B cell (primary cell): ENCODE measurements around the gene PTPRE. TPM values are rescaled to one million over a fixed set of nuclear protein-coding genes. Genes with fewer than 3 reads are reported as not detected.

Source experiments
- ATAC-seq: fragments of 200-7000 bp; cut with Tn5 transposase; one replicate; pipeline ENCODE4 v1.10.0; 2021; ENCODE audit warnings: low read depth, mild to moderate bottlenecking, moderate number of reproducible peaks, moderate library complexity
- CTCF ChIA-PET: fragments of 350-600 bp; sonication (Branson Sonifier 250); formaldehyde crosslinking; loops from one replicate; lab custom pipeline; 2021; ENCODE audit warnings: antibody characterized with exemption, inconsistent platforms; lab: Charles Lee
- POLR2A ChIA-PET: fragments of 350-600 bp; sonication (Branson Sonifier 250); formaldehyde crosslinking; loops from one replicate; lab custom pipeline; 2021; ENCODE audit warnings: antibody characterized with exemption; lab: Charles Lee
- DNase-seq: peaks from one replicate; pipeline ENCODE4 v3.0.0; 2013
- H2AFZ ChIP-seq: 2 replicates; pipeline ENCODE4 v1.6.1; 2012; ENCODE audit warnings: mild to moderate bottlenecking, low read depth, low read length; ENCODE audit not compliant: insufficient read depth, poor library complexity, severe bottlenecking
- H3K27ac ChIP-seq, 2 donors: 1 replicate in 1 of 2; 2 replicates in 1 of 2; pipeline ENCODE4 v1.5.1; 2012 to 2013; ENCODE audit warnings: low read length in 2 of 2, mild to moderate bottlenecking in 2 of 2, moderate library complexity in 1 of 2
- H3K27me3 ChIP-seq, 4 experiments: fragments of 200-600 bp in 1 of 4; sonication (generic) in 1 of 4; replicated peaks in 1 of 4; 1 replicate in 2 of 4; 2 replicates in 2 of 4; pipeline versions ENCODE4 v1.6.1 to v1.7.0; 2013 to 2016; ENCODE audit warnings: low read length in 3 of 4, mild to moderate bottlenecking in 2 of 4, mixed read lengths in 1 of 4, moderate library complexity in 1 of 4; ENCODE audit not compliant: insufficient read depth in 4 of 4, control insufficient read depth in 3 of 4; ENCODE audit errors: control extremely low read depth in 1 of 4
- H3K36me3 ChIP-seq, 2 experiments: replicated peaks in 1 of 2; 1 replicate in 1 of 2; 2 replicates in 1 of 2; pipeline versions ENCODE4 v1.6.1 to v1.7.1; 2013; ENCODE audit warnings: low read length in 1 of 2; ENCODE audit not compliant: insufficient read depth in 2 of 2, control insufficient read depth in 1 of 2; ENCODE audit errors: control extremely low read depth in 1 of 2, extremely low read depth in 1 of 2
- H3K4me1 ChIP-seq, 2 donors: fragments of 200-600 bp in 1 of 2; sonication (generic) in 1 of 2; 1 replicate in 1 of 2; 2 replicates in 1 of 2; pipeline versions ENCODE4 v1.5.1 to v1.6.1; 2013 to 2017; ENCODE audit warnings: low read length in 2 of 2; ENCODE audit not compliant: control insufficient read depth in 2 of 2, insufficient read depth in 2 of 2
- H3K4me2 ChIP-seq: replicated peaks from 2 replicates; pipeline ENCODE3; 2012; ENCODE audit warnings: mild to moderate bottlenecking, low read depth, low read length; ENCODE audit not compliant: poor library complexity, severe bottlenecking
- H3K4me3 ChIP-seq, 5 experiments: fragments of 200-600 bp in 1 of 5; sonication (generic) in 1 of 5; 1 replicate in 3 of 5; 2 replicates in 2 of 5; pipeline versions ENCODE4 v1.5.1 to v1.7.0; 2011 to 2016; ENCODE audit warnings: low read length in 4 of 5, mild to moderate bottlenecking in 4 of 5, low read depth in 2 of 5, control low read depth in 1 of 5, moderate library complexity in 1 of 5; ENCODE audit not compliant: insufficient read depth in 1 of 5; ENCODE audit errors: control extremely low read depth in 1 of 5, extremely low read depth in 1 of 5
- H3K79me2 ChIP-seq: fragments of 200-600 bp; sonication (generic); one replicate; pipeline ENCODE4 v1.6.0; 2016; ENCODE audit warnings: low read length; ENCODE audit not compliant: control insufficient read depth, insufficient read depth
- H3K9ac ChIP-seq: fragments of 200-600 bp; sonication (generic); 2 replicates; pipeline ENCODE4 v1.6.1; 2017; ENCODE audit warnings: mild to moderate bottlenecking, low read length, moderate library complexity
- H3K9me3 ChIP-seq, 3 donors: one replicate each; pipeline versions ENCODE4 v1.6.1 to v1.7.1; 2013; ENCODE audit warnings: low read length in 2 of 3; ENCODE audit not compliant: control insufficient read depth in 2 of 3, insufficient read depth in 1 of 3; ENCODE audit errors: control extremely low read depth in 1 of 3
- H4K20me1 ChIP-seq: 2 replicates; pipeline ENCODE4 v1.6.0; 2012; ENCODE audit warnings: mild to moderate bottlenecking, low read length; ENCODE audit not compliant: insufficient read depth, control insufficient read depth, poor library complexity, severe bottlenecking
- H3K27ac Mint-ChIP-seq: one replicate; pipeline ENCODE4 v1.8.0; 2021; ENCODE audit warnings: mixed read lengths
- H3K27me3 Mint-ChIP-seq: one replicate; pipeline ENCODE4 v1.8.0; 2021; ENCODE audit warnings: mixed read lengths
- H3K4me1 Mint-ChIP-seq: one replicate; pipeline ENCODE4 v1.8.0; 2021; ENCODE audit warnings: mixed read lengths
- H3K4me3 Mint-ChIP-seq: one replicate; pipeline ENCODE4 v1.8.0; 2021; ENCODE audit warnings: mixed read lengths
- H3K9me3 Mint-ChIP-seq: one replicate; pipeline ENCODE4 v1.8.0; 2022; ENCODE audit warnings: mixed read lengths; ENCODE audit not compliant: insufficient read depth
- CTCF ChIP-seq: fragments of 200-600 bp; IDR thresholded peaks from one replicate; pipeline ENCODE4 v1.8.0; 2022; ENCODE audit warnings: antibody characterized with exemption, mild to moderate bottlenecking
- EZH2 ChIP-seq: IDR thresholded peaks from 2 replicates; pipeline ENCODE4 v1.6.1; 2012; ENCODE audit warnings: borderline replicate concordance, low read depth, mild to moderate bottlenecking, moderate library complexity, low read length; ENCODE audit not compliant: insufficient read depth, poor library complexity, severe bottlenecking
- WGBS: methylation state at CpG from one replicate; pipeline ENCODE4 v1.1.5; 2013; ENCODE audit warnings: missing lambda C conversion rate; ENCODE audit not compliant: insufficient coverage; 5-methylcytosine and 5-hydroxymethylcytosine counted together
- intact Hi-C: fragments of 100-400 bp; cut with micrococcal nuclease; formaldehyde crosslinking; loops from one replicate; pipeline ENCODE4 v1.10.0; 2022
- polyA plus RNA-seq: library from polyadenylated mRNA; depleted of rRNA; stranded (reverse); fragments of >200 nt; gene quantifications from 2 replicates; pipeline ENCODE4 v1.2.3, GENCODE V29; 2012
- total RNA-seq, 2 donors: library from RNA; stranded (reverse); fragments of 120-200 nt in 1 of 2; gene quantifications; 1 replicate in 1 of 2; 2 replicates in 1 of 2; pipeline versions ENCODE4 v1.2.3 to v1.2.4, GENCODE V29; 2013 to 2022

The PTPRE gene
- total and polyA plus RNA-seq, 2 donors (not counting 1 experiment from before 2014, with no cell fraction given) = 6.6 to 32.7 TPM

GRCh38 chr10:128053356-128053755 lies 146.5 kb downstream of the PTPRE start:
- DNase-seq (no peak), ATAC-seq (no peak)
- peaks cover 6% of the 10 kb centered on the region for H4K20me1 ChIP-seq
- H3K9me3 Mint-ChIP-seq = no peaks in the 10 kb centered on the region
- no peak overlapping the region for H3K27ac ChIP-seq
- no peaks in the 10 kb centered on the region for H3K27me3 Mint-ChIP-seq
- H3K4me3 Mint-ChIP-seq = no peak overlapping the region
- ChIA-PET POLR2A (no interaction called here), CTCF (interaction anchor here (1.9 to 3.1 kb wide), 2 partner anchors 15 to 18 kb away, joined by 10 to 16 read pairs; no protein-coding TSS in a partner anchor)
- H3K79me2 ChIP-seq = peaks cover 27% of the 10 kb centered on the region
- H2AFZ ChIP-seq = no peak overlapping the region
- H3K4me3 ChIP-seq = no peak overlapping the region
- no peak overlapping the region for H3K27ac Mint-ChIP-seq
- no peaks in the 10 kb centered on the region for H3K9me3 ChIP-seq
- H3K4me1 ChIP-seq = peaks cover 17 to 28% of the 10 kb centered on the region in 2 donors
- intact Hi-C loops = no loop called here
- TF ChIP-seq EZH2 (no peak), CTCF (no peak)
- H3K27me3 ChIP-seq = no peaks in the 10 kb centered on the region
- WGBS = 98% methylated on average over 4 of the region's 7 CpGs
- H3K9ac ChIP-seq = no peak overlapping the region
- peaks cover 2 to 58% of the 10 kb centered on the region in 2 experiments for H3K36me3 ChIP-seq
- H3K4me1 Mint-ChIP-seq = peaks cover 24% of the 10 kb centered on the region
- H3K4me2 ChIP-seq = no peak overlapping the region

- Histone ChIP-seq H3K9me3 (no peaks in the 10 kb centered on the region), H3K4me2 (no peak overlapping the region), H3K4me1 (peaks cover 7 to 27% of the 10 kb centered on the region in 2 donors), H3K9ac (no peak overlapping the region), H3K27me3 (no peaks in the 10 kb centered on the region), H4K20me1 (peaks cover under 1% of the 10 kb centered on the region), H3K79me2 (peaks cover 17% of the 10 kb centered on the region), H3K27ac (no peak overlapping the region), H3K36me3 (peaks cover 2 to 55% of the 10 kb centered on the region in 2 experiments), H3K4me3 (no peak overlapping the region), H2AFZ (no peak overlapping the region)
- ChIA-PET POLR2A (interaction anchor here (1.0 kb wide), 1 partner anchor 11 kb away, joined by 4 read pairs; no protein-coding TSS in a partner anchor), CTCF (interaction anchor here (1.1 to 1.9 kb wide), 2 partner anchors 15 to 19 kb away, joined by 4 to 10 read pairs; no protein-coding TSS in a partner anchor)
- intact Hi-C loops = no loop called here
- no peak overlapping the region for H3K4me3 Mint-ChIP-seq
- H3K27ac Mint-ChIP-seq = no peak overlapping the region
- TF ChIP-seq EZH2 (no peak), CTCF (no peak)
- DNase-seq (no peak), ATAC-seq (no peak)
- no peaks in the 10 kb centered on the region for H3K9me3 Mint-ChIP-seq
- peaks cover 22% of the 10 kb centered on the region for H3K4me1 Mint-ChIP-seq
- WGBS = 93% methylated on average over 11 of the region's 16 CpGs
- H3K27me3 Mint-ChIP-seq = no peaks in the 10 kb centered on the region
Measured at GRCh38 chr10:128054163-128054970, 147.5 kb downstream of the PTPRE start.
